GM19328 (cell line): Measurements from ENCODE around the gene RGS3.
"Not testable (repeated sequence)": the region's sequence is repeated elsewhere in the genome, so short reads cannot be mapped to it uniquely, and the experiment has no call there.

Source experiments
- ATAC-seq: cut with Tn5 transposase; IDR thresholded peaks from one replicate; pipeline ENCODE4 v1.9.1; 2021; ENCODE audit warnings: mild to moderate bottlenecking, moderate library complexity; ENCODE audit not compliant: unreplicated experiment

Gene RGS3

DNA sequence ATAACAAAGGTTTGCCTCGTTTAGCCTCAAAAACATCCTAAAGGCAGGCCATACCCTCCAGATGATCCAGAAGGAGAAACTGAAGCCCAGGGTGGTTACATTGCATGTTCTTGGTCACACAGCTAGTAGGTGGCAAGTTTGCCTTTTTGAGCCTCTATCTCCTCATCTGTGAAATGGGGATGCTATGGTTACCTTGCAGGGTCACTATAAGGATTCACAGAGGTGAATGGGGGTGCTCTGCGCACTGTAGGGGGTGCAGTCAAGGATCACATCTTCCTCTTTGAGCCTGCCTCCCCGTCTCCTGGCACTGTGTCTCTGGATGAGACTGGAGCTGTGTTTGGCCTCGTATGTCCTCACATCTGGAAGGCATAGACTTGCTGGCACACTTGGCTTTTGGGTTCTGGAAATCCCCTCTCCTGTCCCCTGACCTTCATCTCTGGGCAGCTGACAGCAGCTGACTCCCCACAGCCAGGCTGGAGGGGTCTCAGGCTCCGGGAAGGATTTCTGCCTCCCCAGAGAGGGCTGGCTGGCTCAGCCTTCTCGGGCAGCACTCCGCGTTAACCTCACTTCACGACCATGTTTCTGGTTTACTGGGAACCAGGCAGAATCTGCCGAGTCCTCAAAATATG, 167.7 kb downstream of the RGS3 start:
- ATAC-seq, result no peak

DNA sequence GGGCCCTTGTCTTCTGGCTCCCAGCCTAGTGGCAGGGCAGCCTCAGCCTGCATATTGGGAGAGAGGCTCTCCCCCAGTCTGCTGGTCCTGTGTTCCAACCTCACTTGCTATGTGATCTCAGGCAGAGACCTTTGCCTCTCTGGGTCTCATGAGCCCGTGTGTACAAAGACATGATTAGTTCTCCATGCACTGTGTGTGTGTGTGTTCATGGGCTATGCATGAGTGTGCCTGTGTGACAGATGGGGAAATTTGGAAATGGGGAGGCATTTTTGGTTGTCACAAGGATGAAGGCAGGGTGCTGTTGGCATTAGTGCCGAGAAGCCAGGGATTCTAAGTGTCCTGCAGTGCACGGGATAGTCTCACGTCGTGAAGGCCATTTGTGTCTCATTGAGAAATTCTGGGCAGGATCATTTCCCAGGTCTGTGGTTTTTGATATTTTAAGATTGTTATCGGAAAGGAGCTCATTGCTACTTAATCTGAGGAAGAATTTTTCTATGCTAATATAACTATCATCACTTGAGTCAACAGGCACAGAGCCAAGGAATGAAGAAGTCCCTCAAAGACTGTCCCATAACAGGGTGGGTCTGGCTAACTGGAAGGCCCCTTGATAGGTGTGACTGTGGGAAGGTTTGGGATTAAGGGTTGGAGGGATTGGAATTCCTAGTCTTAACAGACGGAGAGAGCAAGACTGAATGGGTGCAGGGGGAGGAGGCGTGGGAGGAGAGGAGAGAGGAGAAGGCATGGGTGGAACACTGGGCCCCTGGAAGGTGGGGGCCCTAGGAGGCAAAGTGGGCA, 168.5 kb downstream of the RGS3 start:
- no peak for ATAC-seq

DNA sequence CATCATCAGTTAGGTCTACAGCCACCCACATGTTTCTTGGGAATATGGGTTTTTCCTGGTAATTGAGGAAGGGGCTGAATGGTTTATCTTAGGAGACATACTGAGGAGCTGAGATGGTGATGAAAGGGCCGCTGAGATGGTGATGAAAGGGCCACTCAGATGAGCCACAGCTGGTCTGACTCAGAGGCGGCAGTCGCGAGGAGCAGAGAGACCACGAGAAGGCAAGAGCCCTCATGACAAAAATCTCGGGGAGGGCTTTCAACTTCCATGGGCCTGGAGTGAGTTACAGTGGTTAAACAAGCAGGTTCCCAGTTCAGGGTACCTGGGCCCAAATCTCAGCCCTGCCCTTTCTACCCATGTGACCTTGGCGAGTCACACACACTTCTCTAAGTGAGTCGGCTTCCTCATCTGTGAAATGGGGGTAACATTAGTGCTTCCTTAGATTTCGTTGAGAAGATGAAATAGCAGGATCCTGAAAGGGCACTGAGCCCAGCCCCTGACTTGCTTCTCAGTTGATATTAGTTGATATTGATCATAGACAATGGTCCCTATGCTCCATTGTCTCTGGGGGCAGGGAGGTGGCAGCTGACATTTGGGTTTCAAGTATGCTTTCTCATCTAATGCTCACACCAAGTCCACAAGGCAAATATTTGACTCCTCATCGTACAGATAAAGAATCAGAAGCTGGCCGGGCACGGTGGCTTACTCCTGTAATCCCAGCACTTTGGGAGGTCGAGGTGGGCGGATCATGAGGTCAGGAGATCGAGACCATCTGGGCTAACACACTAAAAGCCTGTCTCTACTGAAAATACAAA, 169.5 kb downstream of the RGS3 start:
- no peak for ATAC-seq

DNA sequence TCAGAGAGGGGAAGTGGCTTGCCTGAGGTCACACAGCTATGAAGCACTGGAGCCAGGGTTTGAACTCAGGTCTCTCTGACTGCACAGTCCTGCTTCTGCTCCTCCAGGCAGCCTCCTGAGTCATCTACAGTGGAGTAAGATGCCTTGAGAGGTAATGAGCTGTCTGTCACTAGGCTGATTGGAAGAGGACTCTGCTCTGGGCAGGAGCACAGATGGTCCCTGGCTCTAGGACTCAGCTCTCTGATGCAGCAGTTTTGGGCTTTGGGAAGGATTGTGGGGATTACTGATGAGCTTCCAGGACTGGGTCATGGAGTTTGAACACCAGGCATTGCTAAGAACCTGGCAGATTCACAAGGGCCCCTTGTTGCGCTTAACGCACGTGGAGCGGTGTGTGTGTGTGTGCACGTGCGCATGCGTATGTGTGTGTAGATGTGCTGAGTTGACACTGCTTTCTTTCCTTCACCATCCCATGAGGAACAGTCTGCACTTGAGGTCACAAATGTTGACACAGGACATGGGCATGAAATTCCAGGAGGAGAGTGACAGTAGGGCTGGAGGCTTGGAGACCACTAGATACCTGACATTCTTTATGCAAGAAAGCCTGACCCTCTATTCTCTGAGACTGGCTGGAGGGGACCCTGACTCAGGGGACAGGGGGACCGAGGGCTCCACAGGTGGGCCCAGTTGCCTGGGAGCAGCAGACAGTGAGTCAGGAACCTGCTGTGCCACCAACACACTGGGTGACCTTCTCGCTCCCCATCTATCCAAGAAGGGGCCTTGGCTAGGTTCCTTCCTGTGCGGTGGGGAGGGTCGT, 170.5 kb downstream of the RGS3 start:
- no peak for ATAC-seq

DNA sequence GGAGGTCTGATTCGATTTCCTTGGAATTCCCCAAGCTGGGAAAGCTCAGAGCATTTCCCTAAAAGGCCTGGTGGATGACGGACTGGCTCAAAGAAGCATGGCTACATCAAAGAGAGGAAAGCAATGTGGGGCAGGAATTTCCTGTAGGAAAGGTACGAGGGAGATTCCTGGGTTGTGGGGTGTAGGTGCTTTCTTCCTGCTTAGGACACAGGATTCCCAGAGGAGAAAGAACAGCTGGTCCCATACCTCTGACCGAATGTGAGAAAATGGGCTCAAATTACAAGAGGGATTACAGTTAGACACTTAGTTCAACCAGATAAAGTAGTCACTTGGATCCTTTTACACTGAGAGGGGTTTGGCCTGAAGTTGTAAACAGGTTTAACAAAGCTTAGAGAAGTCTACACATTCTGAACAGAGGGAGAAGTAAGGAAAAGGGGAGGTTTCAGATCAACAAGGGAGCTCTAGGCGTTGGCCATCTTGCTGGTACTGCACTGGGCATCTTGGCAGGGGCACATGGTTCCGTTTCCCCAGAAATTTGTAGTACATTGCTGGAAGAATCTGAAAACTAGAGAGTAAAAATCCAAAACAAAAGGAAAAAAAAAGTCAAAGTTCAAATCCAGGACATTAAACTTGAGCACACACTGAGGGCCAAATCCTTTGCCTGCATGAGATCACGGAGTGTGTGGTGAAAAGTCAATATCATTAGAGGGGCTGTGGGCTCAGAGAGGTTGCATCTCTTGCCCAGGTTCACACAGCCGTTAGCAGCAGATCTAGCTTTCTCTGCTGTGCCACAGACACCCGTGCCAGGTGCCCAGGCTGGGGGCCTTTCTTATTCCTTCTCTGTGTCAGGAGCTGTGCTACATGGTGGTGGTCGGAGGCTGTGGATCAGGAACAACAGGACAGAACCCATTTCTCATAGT, 171.3 kb downstream of the RGS3 start:
- ATAC-seq, result no peak

DNA sequence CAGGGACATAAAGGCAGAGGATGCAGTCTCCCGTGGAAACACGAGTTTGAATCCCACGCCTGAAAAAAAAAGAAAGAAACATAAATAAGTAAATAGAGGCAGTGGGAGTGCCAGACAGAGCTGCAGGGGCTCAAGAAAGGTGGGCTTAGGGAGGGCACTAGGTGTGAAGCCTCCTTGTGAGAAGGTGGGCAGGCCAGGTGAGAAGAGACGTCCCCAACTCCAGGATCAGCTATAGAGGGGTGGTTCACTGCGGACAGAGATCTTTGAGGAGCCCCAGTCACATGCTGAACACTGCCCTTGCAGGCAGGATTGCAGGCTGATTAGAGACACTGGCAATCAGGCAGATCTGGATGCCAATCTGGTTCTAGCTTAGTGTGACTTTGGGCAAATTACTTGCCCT, 172.1 kb downstream of the RGS3 start:
- ATAC-seq, result no peak

DNA sequence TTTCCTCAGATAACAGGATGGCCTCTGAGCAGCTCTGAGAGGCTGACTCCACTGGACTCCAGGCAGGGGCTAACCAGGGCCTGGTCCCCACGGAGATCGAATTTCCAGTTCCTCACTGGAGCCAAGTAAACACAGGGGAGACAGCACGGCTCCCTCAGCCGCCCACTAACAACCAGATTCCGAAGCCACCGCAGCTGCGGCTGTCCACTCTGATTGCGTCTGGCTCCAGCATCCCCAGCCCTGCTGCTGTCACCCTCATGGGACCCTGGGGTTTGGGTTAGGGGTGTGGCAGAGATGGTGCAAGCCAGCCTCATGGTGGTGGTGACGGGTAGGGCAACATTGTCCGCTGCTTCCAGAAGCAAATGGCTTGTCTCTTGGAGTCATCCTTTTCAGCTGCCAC, 172.6 kb downstream of the RGS3 start:
- no peak for ATAC-seq

DNA sequence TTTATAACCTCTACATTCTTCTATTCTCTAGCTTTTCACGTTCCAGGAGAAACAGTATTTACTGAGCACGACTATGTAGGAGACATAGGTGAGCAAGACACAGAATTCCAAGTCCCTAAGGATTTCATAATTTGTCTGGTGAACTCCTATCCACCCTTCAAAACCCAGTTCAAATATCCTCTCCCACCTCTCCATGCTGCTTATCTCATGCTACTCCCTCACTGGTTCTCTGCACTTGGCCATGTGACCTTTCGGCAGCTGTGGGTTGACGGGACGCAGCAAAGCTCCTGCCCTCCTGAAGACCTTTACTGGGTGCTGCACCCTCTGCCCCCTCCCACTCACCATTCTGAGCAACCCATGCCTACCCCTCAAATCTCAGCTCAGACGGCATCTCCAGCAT, 173.2 kb downstream of the RGS3 start:
- ATAC-seq, result no peak

DNA sequence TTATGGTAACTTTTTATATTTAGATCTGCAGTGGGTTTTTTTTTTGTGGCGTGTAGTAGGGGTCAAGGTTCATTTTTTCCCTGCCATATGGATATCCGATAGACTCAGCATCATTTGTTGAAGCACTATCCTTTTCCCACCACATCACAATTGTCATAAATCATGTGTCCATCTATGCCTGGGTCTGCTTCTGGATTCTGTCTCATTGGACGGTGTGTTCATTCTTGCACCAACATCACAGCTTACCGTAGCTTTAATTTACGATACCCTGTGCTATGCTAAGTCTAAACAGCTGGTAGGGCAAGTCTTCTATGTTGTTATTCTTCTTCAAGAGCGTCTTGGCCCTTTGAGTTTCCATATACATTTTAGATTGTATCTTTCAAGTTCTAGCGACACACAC, 175.0 kb downstream of the RGS3 start:
- no peak for ATAC-seq

DNA sequence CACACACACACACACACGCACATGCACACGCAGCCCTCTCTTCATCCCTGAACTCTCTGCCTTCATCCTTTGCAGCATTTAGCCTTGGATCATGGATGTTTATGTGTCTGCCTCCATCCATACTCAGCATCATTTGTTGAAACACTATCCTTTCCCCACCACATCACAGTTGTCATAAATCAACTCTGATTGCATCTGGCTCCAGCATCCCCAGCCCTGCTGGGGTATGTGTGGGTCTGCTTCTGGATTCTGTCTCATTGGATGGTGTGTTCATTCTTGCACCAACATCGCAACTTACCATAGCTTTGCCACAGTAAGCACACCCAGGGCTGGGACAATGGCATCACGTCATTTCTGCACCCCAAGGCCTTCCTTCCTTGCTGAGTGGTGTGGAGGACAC, 175.4 kb downstream of the RGS3 start:
- no peak for ATAC-seq

DNA sequence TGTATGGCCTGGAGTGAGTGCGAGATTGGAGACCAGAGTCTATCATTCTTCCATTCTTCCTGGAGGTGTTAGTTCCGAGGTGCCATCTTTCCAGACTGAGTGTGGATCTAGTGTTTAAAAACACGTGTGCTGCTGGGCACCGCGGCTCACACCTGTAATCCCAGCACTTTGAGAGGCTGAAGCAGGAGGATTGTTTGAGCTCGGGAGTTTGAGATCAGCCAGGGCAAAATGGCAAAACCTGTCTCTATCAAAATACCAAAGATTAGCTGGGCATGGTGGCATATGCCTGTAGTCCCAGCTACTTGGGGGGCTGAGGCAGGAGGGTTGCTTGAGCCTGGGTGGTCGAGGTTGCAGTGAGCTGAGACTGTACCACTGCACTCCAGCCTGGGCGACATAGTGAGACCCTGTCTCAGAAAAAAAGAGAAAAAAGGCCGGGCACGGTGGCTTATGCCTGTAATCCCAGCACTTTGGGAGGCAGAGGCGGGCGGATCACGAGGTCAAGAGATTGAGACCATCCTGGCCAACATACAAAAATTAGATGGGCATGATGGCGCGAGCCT, 176.0 kb downstream of the RGS3 start:
- ATAC-seq, result not testable (repeated sequence)

DNA sequence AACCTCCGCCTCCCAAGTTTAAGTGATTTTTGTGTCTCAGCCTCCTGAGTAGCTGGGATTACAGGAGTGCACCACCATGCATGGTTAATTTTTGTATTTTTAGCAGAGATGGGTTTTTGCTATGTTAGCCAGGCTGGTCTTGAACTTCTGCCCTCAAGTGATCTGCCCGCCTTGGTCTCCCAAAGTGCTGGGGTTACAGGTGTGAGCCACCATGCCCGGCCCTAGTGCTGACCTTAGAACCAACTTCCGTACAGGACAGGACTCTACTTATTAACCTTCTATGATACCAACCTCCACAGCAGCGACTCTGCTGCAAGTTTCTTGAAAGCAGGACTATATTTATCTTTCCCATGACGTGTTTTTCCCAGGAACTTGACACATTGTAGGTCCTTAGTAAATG, 176.9 kb downstream of the RGS3 start:
- no peak for ATAC-seq

DNA sequence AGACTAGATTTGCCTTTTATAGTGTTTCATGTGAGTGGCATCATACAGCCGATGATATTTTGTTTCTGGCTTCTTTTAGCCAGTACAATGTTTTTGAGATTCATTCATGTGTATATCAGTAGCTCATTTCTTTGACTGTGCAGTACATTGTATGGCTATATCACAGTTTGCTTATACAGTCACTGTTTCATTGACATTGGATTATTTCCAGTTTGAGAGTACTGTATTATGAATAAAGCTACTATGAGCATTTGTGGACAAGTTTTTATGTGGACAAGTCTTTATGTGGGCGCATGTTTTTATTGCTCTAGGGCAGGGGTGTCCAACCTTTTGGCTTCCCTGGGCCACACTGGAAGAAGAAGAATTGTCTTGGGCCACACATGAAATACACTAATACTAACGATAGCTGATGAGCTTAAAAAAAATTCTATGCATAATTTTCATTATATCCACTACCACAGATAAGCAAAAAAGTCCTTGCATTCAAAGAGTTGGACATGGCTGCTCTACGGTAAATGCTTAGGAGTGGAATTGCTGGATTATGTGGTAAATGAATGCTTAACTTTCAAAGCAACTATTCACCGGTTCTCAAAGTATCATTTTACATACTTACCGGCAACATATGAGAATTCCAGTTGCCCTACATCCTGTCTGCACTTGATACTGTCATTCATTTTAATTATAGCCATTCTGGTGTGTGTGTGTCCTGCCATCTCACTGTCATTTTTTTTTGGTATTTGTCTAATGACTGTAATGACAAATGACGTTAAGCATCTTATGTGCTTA, 177.8 kb downstream of the RGS3 start:
- no peak for ATAC-seq

DNA sequence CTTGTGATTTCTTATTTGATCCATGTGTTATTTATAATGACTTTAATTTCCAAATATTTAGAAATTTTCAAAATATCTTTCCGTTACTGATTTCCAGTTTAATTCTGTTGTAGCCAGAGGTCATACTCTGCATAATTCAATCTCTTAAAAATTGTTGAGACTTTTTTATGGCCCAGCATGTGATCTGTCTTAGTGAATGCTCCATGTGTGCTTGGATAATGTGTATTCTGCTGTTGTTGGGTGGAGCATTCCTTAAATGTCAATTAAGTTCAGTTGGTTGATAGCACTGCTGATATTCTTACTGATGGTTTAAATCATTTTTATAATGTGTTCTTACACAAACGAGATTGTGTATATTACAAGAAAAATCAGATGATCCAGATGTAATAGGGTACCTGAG, 180.8 kb downstream of the RGS3 start:
- ATAC-seq, result no peak

DNA sequence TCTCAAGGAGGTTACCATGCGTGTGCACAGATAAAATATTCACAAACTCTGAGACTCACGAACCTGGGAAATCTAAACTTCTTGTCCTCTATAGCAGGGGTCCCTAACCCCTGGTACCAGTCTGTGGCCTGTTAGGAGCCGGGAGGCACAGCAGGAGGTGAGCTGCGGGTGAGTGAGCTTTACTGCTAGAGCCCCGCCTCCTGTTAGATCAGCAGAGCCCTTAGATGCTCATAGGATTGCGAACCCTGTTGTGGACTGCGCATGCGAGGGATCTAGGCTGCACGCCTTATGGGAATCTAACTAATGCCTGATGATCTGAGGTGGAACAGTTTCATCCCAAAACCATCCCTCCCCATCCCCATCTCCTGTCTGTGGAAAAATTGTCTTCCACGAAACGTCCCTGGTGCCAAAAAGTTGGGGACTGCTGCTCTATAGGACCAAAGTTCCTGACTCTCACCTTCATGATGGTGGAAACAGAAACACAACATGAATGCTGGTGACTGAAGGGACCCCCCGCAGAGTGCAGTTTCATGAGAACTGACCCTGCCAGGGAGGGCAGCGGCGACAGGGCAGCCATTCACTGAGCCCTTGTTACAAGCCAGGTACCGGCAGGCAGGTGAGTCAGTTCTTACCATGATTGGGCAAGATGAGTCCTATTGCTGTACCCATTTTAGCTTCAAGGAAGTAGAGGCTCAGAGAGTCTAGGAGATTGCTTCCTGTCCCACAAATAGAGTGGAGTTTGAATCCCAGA, 181.9 kb downstream of the RGS3 start:
- no peak for ATAC-seq

DNA sequence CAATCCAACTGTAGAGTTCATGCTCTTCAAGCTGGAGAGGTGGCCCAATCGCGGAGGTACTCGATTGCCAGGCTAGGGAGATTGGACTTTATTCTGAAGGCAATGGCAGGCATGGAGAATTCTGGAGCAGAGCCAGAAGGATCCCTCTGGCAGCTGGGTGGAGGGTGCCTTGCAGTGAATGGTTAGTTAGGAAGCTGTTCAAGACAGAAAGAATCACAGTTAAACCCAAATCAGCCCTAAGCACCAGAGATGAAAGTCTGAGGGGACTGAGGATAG, 182.4 kb downstream of the RGS3 start:
- no peak for ATAC-seq

DNA sequence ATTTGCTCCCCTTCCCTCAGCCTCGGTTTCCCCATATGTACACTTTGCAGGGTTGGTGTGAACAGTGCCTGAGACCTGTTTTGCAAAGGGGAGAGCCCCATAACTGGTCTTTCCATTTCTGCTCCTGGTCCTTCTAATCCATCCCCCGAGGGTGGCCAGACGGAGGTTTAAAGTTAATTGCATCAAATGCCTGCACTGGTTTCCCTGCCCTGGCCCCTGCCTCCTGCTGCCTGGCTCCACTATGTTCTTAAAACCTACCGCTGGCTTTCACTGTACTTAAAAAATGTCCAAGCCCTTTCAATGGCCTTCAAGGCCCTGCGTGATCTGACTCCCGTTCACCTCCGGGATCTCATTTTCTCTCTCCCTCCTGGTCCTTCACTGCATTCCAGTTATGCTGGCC, 183.0 kb downstream of the RGS3 start:
- ATAC-seq, result no peak
